ENCODE data around the gene RPTOR. TPM values are rescaled to one million over a fixed set of nuclear protein-coding genes. Genes with fewer than 3 reads are reported as not detected.

The RPTOR gene
- total and polyA plus RNA-seq, 2 donors (not counting 3 experiments of a cell fraction or from before 2014, with no cell fraction given): 10.7 to 41.8 TPM

DNA sequence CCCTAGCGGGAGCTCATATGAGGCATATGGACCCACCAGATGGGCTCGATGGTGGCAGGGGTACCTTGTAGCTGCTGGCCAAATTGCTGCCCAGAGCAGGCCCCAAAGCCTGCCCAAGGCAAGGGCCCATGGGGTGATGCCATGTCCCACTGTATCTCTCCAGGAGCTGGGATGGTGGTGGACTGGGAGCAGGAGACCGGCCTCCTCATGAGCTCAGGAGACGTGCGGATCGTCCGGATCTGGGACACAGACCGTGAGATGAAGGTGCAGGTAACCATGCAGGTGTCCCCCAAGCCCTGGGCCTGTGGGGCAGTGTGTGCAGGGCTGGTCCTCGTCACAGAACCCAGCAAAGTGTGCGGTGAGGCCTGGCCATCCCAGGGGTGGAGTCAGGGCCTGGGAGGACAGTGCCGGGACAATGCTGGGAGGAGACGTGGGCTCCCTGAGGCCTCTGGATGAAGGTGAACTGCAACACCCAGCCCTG, 412.9 kb downstream of the RPTOR start:
- dilution Hi-C loops (cut with MboI; ENCODE audit: extremely low pct_ligation_motif_present, low sequenced_read_pairs): no loop called here
- TF ChIP-seq JUN (IDR thresholded peaks at IDR 0.05; ENCODE audit: borderline replicate concordance, insufficient read depth, insufficient read length, low read depth) (no peak), FOS (IDR thresholded peaks at IDR 0.05; ENCODE audit: borderline replicate concordance, insufficient read depth, low read length) (no peak)
- H3K4me3 ChIP-seq (replicated peaks in 1 of 3; ENCODE audit: insufficient read depth in 1 of 3, low read depth in 1 of 3, low read length in 3 of 3): no peak overlapping the region
- H3K4me1 ChIP-seq (ENCODE audit: control insufficient read depth, extremely low read depth, insufficient read depth, low read length): no peaks in the 10 kb centered on the region
- H3K27me3 ChIP-seq (ENCODE audit: control insufficient read depth in 2 of 2, insufficient read depth in 2 of 2, low read length in 2 of 2): no peaks in the 10 kb centered on the region
- intact Hi-C loops (cut with micrococcal nuclease): no loop called here
- no peaks in the 10 kb centered on the region for H3K36me3 ChIP-seq (ENCODE audit: control insufficient read depth in 2 of 2, extremely low read depth in 1 of 2, insufficient read depth in 2 of 2, low read length in 2 of 2)
- H2AFZ ChIP-seq (ENCODE audit: low read depth, low read length): no peak overlapping the region
- no peaks in the 10 kb centered on the region for H3K9me1 ChIP-seq (replicated peaks; ENCODE audit: control insufficient read depth, extremely low read depth, insufficient read depth, low read length)
- no peak overlapping the region for H3K27ac ChIP-seq (ENCODE audit: insufficient read depth, low read depth, low read length)
- no peak for FAIRE-seq
- H3K79me2 ChIP-seq (ENCODE audit: control insufficient read depth, insufficient read depth, low read length): no peaks in the 10 kb centered on the region
- no peaks in the 10 kb centered on the region for H3K9me3 ChIP-seq (replicated peaks; ENCODE audit: control insufficient read depth, insufficient read depth, low read length)
- no peak overlapping the region for H3K4me2 ChIP-seq (ENCODE audit: insufficient read depth, low read length)
- DNase-seq (ENCODE audit: low read depth, low spot score): no peak
- no peaks in the 10 kb centered on the region for H4K20me1 ChIP-seq (replicated peaks; ENCODE audit: control insufficient read depth, extremely low read depth, insufficient read depth, low read length)
- ChIA-PET CTCF (interaction anchor here (0.7 to 2.0 kb wide), 3 partner anchors 9 to 21 kb away, joined by 3 to 6 read pairs (median 3); no protein-coding TSS in a partner anchor), POLR2A (interaction anchor here (0.7 kb wide), 1 partner anchor 948 kb away, joined by 5 read pairs; no protein-coding TSS in a partner anchor)
- no peak overlapping the region for H3K9ac ChIP-seq (replicated peaks; ENCODE audit: extremely low read depth, insufficient read depth, low read length)
- no TSS peak for BruUV-seq (replicated peaks)

DNA sequence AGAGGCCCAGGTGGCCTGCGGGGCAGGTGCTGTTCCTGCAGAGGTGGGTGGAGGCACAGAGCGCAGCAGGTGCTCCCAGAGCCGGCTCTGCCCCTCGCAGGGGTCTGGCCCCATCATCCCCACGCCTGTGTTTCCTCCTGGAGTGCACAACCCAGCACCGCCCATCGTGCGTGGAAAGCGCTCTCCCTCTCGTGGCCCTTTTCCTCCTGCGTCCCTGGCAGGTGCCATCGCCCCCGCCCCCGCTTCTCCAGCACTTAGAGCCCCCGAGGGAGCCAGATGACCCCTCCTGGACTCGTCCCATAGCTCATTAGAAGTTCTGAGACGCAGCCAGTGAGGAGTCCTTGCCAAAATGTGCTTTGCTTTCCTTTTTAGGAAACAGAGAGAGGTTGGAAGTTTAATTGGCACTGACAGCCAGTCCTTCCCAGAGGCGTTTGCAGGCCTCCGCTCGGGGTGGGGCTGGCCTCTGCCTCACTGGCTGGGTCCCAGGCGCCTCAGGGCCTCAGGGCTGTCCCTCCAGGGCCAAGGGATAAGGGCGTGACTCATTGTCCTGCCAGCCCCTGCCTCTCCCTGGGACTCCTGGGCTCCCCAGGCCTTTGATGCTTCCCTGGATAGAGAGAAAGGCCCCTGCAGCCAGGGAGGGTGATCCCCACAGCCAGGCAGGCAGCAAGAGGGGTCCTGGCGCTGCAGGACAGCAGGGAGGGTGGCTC, 414.8 kb downstream of the RPTOR start:
- H3K27ac ChIP-seq (ENCODE audit: insufficient read depth, low read depth, low read length): no peak overlapping the region
- no peaks in the 10 kb centered on the region for H3K4me1 ChIP-seq (ENCODE audit: control insufficient read depth, extremely low read depth, insufficient read depth, low read length)
- ChIA-PET CTCF (no interaction called here), POLR2A (no interaction called here)
- no peaks in the 10 kb centered on the region for H3K9me3 ChIP-seq (replicated peaks; ENCODE audit: control insufficient read depth, insufficient read depth, low read length)
- no peak for DNase-seq (ENCODE audit: low read depth, low spot score)
- dilution Hi-C loops (cut with MboI; ENCODE audit: extremely low pct_ligation_motif_present, low sequenced_read_pairs) (no loop called here), intact Hi-C loops (cut with micrococcal nuclease) (no loop called here)
- no peaks in the 10 kb centered on the region for H3K79me2 ChIP-seq (ENCODE audit: control insufficient read depth, insufficient read depth, low read length)
- no peaks in the 10 kb centered on the region for H4K20me1 ChIP-seq (replicated peaks; ENCODE audit: control insufficient read depth, extremely low read depth, insufficient read depth, low read length)
- H3K9me1 ChIP-seq (replicated peaks; ENCODE audit: control insufficient read depth, extremely low read depth, insufficient read depth, low read length): no peaks in the 10 kb centered on the region
- no peak overlapping the region for H3K4me2 ChIP-seq (ENCODE audit: insufficient read depth, low read length)
- no peaks in the 10 kb centered on the region for H3K36me3 ChIP-seq (ENCODE audit: control insufficient read depth in 2 of 2, extremely low read depth in 1 of 2, insufficient read depth in 2 of 2, low read length in 2 of 2)
- FAIRE-seq: no peak
- no peak overlapping the region for H3K4me3 ChIP-seq (replicated peaks in 1 of 3; ENCODE audit: insufficient read depth in 1 of 3, low read depth in 1 of 3, low read length in 3 of 3)
- no peak overlapping the region for H3K9ac ChIP-seq (replicated peaks; ENCODE audit: extremely low read depth, insufficient read depth, low read length)
- TF ChIP-seq POLR2AphosphoS5 (IDR thresholded peaks at IDR 0.05; ENCODE audit: insufficient read depth, low read depth, low read length): no peak
- TF ChIP-seq POLR2A (IDR thresholded peaks at IDR 0.05; ENCODE audit: low read depth, low read length): no peak
- TF ChIP-seq FOS (IDR thresholded peaks at IDR 0.05; ENCODE audit: borderline replicate concordance, insufficient read depth, low read length): no peak
- no peak for TF ChIP-seq EZH2 (IDR thresholded peaks at IDR 0.05; ENCODE audit: borderline replicate concordance, low read depth, low read length, severe bottlenecking)
- TF ChIP-seq, protein P1, sequence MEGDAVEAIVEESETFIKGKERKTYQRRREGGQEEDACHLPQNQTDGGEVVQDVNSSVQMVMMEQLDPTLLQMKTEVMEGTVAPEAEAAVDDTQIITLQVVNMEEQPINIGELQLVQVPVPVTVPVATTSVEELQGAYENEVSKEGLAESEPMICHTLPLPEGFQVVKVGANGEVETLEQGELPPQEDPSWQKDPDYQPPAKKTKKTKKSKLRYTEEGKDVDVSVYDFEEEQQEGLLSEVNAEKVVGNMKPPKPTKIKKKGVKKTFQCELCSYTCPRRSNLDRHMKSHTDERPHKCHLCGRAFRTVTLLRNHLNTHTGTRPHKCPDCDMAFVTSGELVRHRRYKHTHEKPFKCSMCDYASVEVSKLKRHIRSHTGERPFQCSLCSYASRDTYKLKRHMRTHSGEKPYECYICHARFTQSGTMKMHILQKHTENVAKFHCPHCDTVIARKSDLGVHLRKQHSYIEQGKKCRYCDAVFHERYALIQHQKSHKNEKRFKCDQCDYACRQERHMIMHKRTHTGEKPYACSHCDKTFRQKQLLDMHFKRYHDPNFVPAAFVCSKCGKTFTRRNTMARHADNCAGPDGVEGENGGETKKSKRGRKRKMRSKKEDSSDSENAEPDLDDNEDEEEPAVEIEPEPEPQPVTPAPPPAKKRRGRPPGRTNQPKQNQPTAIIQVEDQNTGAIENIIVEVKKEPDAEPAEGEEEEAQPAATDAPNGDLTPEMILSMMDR (IDR thresholded peaks at IDR 0.05; ENCODE audit: extremely low read depth in 1 of 2, insufficient read depth in 1 of 2, low read depth in 1 of 2, low read length in 2 of 2): no peak
- no peak for TF ChIP-seq JUN (IDR thresholded peaks at IDR 0.05; ENCODE audit: borderline replicate concordance, insufficient read depth, insufficient read length, low read depth)
- TF ChIP-seq, protein P2, sequence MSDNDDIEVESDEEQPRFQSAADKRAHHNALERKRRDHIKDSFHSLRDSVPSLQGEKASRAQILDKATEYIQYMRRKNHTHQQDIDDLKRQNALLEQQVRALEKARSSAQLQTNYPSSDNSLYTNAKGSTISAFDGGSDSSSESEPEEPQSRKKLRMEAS (IDR thresholded peaks at IDR 0.05; ENCODE audit: insufficient read depth, insufficient read length): no peak
- no peak for TF ChIP-seq MYC (IDR thresholded peaks at IDR 0.05; ENCODE audit: low read depth, low read length)
- TF ChIP-seq GATA2 (IDR thresholded peaks at IDR 0.05; ENCODE audit: insufficient read depth, insufficient read length, low read depth, low read length): no peak
- H3K27me3 ChIP-seq (ENCODE audit: control insufficient read depth in 2 of 2, insufficient read depth in 2 of 2, low read length in 2 of 2): no peaks in the 10 kb centered on the region
- H2AFZ ChIP-seq (ENCODE audit: low read depth, low read length): no peak overlapping the region
- BruUV-seq (replicated peaks): no TSS peak

Measured in endothelial cell of umbilical vein (primary cell).